Mucosa of descending colon (tissue), 3 donors: ENCODE data around the gene MOB3B. TPM values are rescaled to one million over a fixed set of nuclear protein-coding genes. Genes with fewer than 3 reads are reported as not detected.

Experiments used
- ATAC-seq: fragments of 200-7000 bp; cut with Tn5 transposase; one replicate; pipeline ENCODE4 v1.9.1; 2020; ENCODE audit warnings: mild to moderate bottlenecking, moderate library complexity
- DNase-seq, 3 donors: peaks; one replicate each; pipeline ENCODE4 v3.0.0-alpha.2; 2020
- H3K36me3 ChIP-seq: fragments of 200-600 bp; one replicate; pipeline ENCODE4 v1.8.0; 2021; ENCODE audit warnings: low read depth, mild to moderate bottlenecking
- H3K4me1 ChIP-seq: fragments of 200-600 bp; one replicate; pipeline ENCODE4 v1.8.0; 2021; ENCODE audit warnings: low read depth, mild to moderate bottlenecking
- H3K4me3 ChIP-seq: fragments of 200-600 bp; one replicate; pipeline ENCODE4 v1.8.0; 2021; ENCODE audit warnings: mild to moderate bottlenecking
- H3K9me3 ChIP-seq: fragments of 200-600 bp; one replicate; pipeline ENCODE4 v1.8.0; 2021; ENCODE audit warnings: mild to moderate bottlenecking
- CTCF ChIP-seq: fragments of 200-600 bp; IDR thresholded peaks from one replicate; pipeline ENCODE4 v1.8.0; 2022; ENCODE audit warnings: antibody characterized with exemption, mild to moderate bottlenecking
- intact Hi-C, 2 donors: fragments of 100-400 bp; cut with DNase I in 1 of 2; cut with micrococcal nuclease in 1 of 2; formaldehyde crosslinking; loops; one replicate each; pipeline versions ENCODE4 v1.11.0 to v1.11.1; 2022; cut with DNase I, micrococcal nuclease
- total RNA-seq, 3 donors: library from RNA; stranded (reverse); fragmentation: NEBNext Ultra II Directional in 2 of 3; extraction: Animal tissue kit (Norgen Biotek cat#: 25700) in 2 of 3; gene quantifications; one replicate each; pipeline versions ENCODE4 v1.2.1 to v1.2.4, GENCODE V29; 2021 to 2023
- donor health status: DM: no; HTN: no; CAD: no; lungs with moderate emphysema.
- donor health status: DM: no; HTN: no; CAD: no.
- donor health status: DM: no; HTN: yes; CAD: no.

MOB3B gene
- total RNA-seq, 3 donors from 2014 or later = 34.6 to 57.5 (median 41.7) TPM

- no peak for TF ChIP-seq CTCF
- H3K4me1 ChIP-seq = peaks cover 25% of the 10 kb centered on the region
These were observed 66.8 kb downstream of the MOB3B start for GRCh38 chr9:27462846-27463245.

GRCh38 chr9:27462434-27462833 lies 67.2 kb downstream of the MOB3B start:
- Histone ChIP-seq H3K9me3 (no peaks in the 10 kb centered on the region), H3K4me1 (peaks cover 26% of the 10 kb centered on the region), H3K36me3 (no peaks in the 10 kb centered on the region), H3K4me3 (no peak overlapping the region)
- DNase-seq (no peak), ATAC-seq (peak; percentile 84)
- no peak for TF ChIP-seq CTCF
- intact Hi-C loops = no loop called here

More at GRCh38 chr9:27462846-27463245, 66.8 kb downstream of the MOB3B start:
- DNase-seq (no peak), ATAC-seq (no peak)
- Histone ChIP-seq H3K9me3 (no peaks in the 10 kb centered on the region), H3K36me3 (no peaks in the 10 kb centered on the region), H3K4me3 (no peak overlapping the region)
- intact Hi-C loops = no loop called here

GRCh38 chr9:27460226-27461023 lies 69.2 kb downstream of the MOB3B start:
- Histone ChIP-seq H3K4me1 (peaks cover 34% of the 10 kb centered on the region), H3K36me3 (no peaks in the 10 kb centered on the region), H3K9me3 (no peaks in the 10 kb centered on the region), H3K4me3 (no peak overlapping the region)
- TF ChIP-seq CTCF = no peak
- ATAC-seq (peak; percentile 78), DNase-seq (peak in 1 of 3 donors; percentile 33)
- intact Hi-C loops = no loop called here

GRCh38 chr9:27457445-27457844 lies 72.2 kb downstream of the MOB3B start:
- Histone ChIP-seq H3K36me3 (no peaks in the 10 kb centered on the region), H3K9me3 (no peaks in the 10 kb centered on the region), H3K4me1 (peaks cover 14% of the 10 kb centered on the region), H3K4me3 (no peak overlapping the region)
- no peak for TF ChIP-seq CTCF
- DNase-seq = peak; percentile 79 to 92 (median 85)
- intact Hi-C loops = no loop called here
- ATAC-seq = peak; percentile 82

- ATAC-seq (peak; percentile 46), DNase-seq (no peak)
- Histone ChIP-seq H3K36me3 (no peaks in the 10 kb centered on the region), H3K4me3 (no peak overlapping the region), H3K4me1 (peaks cover 17% of the 10 kb centered on the region), H3K9me3 (no peaks in the 10 kb centered on the region)
- intact Hi-C loops = no loop called here
- TF ChIP-seq CTCF = no peak
These were observed 75.6 kb downstream of the MOB3B start for GRCh38 chr9:27453860-27454553.
